ENCODE results near the gene MAGEA2. TPM values are rescaled to one million over a fixed set of nuclear protein-coding genes. Genes with fewer than 3 reads are reported as not detected.
"Not testable (repeated sequence)": the region's sequence is repeated elsewhere in the genome, so short reads cannot be mapped to it uniquely, and the experiment has no call there.

MAGEA2 gene
- not detected for polyA plus RNA-seq (2012; ENCODE audit: insufficient read depth, insufficient read length)

- H3K4me3 ChIP-seq (ENCODE audit: low read length); DNase-seq (ENCODE audit: low read depth, low spot score): not testable (repeated sequence)
These were observed at the start of gene MAGEA2 for GRCh38 chrX:152753686-152754650. Gene MAGEA2 (minus strand): TSS chrX:152753842. CDS start chrX:152751363, 2,479 bp downstream.

- H3K4me3 ChIP-seq (ENCODE audit: low read length) = no peak overlapping the region
- DNase-seq (ENCODE audit: low read depth, low spot score) = no peak
These were observed 45.3 kb upstream of the MAGEA2 start for GRCh38 chrX:152798945-152799344.

- DNase-seq (ENCODE audit: low read depth, low spot score); H3K4me3 ChIP-seq (ENCODE audit: low read length): not testable (repeated sequence)
These were observed 33.4 kb upstream of the MAGEA2 start for GRCh38 chrX:152787062-152787461.

GRCh38 chrX:152769549-152770289 lies 16.1 kb upstream of the MAGEA2 start, which contains the start of gene MAGEA6:
Gene MAGEA6 (minus strand): TSS chrX:152769689. CDS start chrX:152767650, 2,039 bp downstream.
- H3K4me3 ChIP-seq (ENCODE audit: low read length); DNase-seq (ENCODE audit: low read depth, low spot score): not testable (repeated sequence)

- DNase-seq (ENCODE audit: low read depth, low spot score); H3K4me3 ChIP-seq (ENCODE audit: low read length): not testable (repeated sequence)
These were observed 12.9 kb upstream of the MAGEA2 start for GRCh38 chrX:152766562-152766961.

- not testable (repeated sequence) for DNase-seq (ENCODE audit: low read depth, low spot score); H3K4me3 ChIP-seq (ENCODE audit: low read length)
These were observed 7.9 kb upstream of the MAGEA2 start for GRCh38 chrX:152761582-152761981.

- H3K4me3 ChIP-seq (ENCODE audit: low read length); DNase-seq (ENCODE audit: low read depth, low spot score): not testable (repeated sequence)
These were observed 5.9 kb upstream of the MAGEA2 start for GRCh38 chrX:152759544-152759943.

GRCh38 chrX:152758918-152759317 lies 5.3 kb upstream of the MAGEA2 start, which contains the start of gene CSAG3:
Gene CSAG3 (plus strand): TSS chrX:152759218.
- DNase-seq (ENCODE audit: low read depth, low spot score); H3K4me3 ChIP-seq (ENCODE audit: low read length): not testable (repeated sequence)

GRCh38 chrX:152754871-152755270 lies 1.2 kb upstream of the MAGEA2 start:
- DNase-seq (ENCODE audit: low read depth, low spot score); H3K4me3 ChIP-seq (ENCODE audit: low read length): not testable (repeated sequence)

- H3K4me3 ChIP-seq (ENCODE audit: low read length) = no peak overlapping the region
- no peak for DNase-seq (ENCODE audit: low read depth, low spot score)
These were observed 15.1 kb downstream of the MAGEA2 start for GRCh38 chrX:152738560-152738959.

- not testable (repeated sequence) for DNase-seq (ENCODE audit: low read depth, low spot score); H3K4me3 ChIP-seq (ENCODE audit: low read length)
These were observed 17.1 kb downstream of the MAGEA2 start for GRCh38 chrX:152736528-152736927.

GRCh38 chrX:152735860-152736511 lies 17.7 kb downstream of the MAGEA2 start:
- DNase-seq (ENCODE audit: low read depth, low spot score) = no peak
- no peak overlapping the region for H3K4me3 ChIP-seq (ENCODE audit: low read length)

GRCh38 chrX:152735101-152735500 lies 18.5 kb downstream of the MAGEA2 start:
- no peak overlapping the region for H3K4me3 ChIP-seq (ENCODE audit: low read length)
- DNase-seq (ENCODE audit: low read depth, low spot score) = no peak

GRCh38 chrX:152734143-152734858 lies 19.3 kb downstream of the MAGEA2 start:
- not testable (repeated sequence) for H3K4me3 ChIP-seq (ENCODE audit: low read length); DNase-seq (ENCODE audit: low read depth, low spot score)

- no peak for DNase-seq (ENCODE audit: low read depth, low spot score)
- no peak within 1 kb of the TSS for H3K4me3 ChIP-seq (ENCODE audit: low read length)
These were observed 20.2 kb downstream of the MAGEA2 start, which contains the start of the genes CSAG1 and MAGEA12 for GRCh38 chrX:152733261-152733975. Gene CSAG1 (minus strand): TSS chrX:152733721. CDS start chrX:152732460, 1,261 bp downstream. Gene MAGEA12 (plus strand): TSS chrX:152733757. CDS start chrX:152736162, 2,405 bp downstream.

- H3K4me3 ChIP-seq (ENCODE audit: low read length) = no peak overlapping the region
- DNase-seq (ENCODE audit: low read depth, low spot score) = no peak
These were observed 28.2 kb downstream of the MAGEA2 start for GRCh38 chrX:152725409-152725808.

All from Jurkat, Clone E6-1 (cell line).